Testis (tissue), 3 donors: ENCODE results near the gene ASB13. TPM values are rescaled to one million over a fixed set of nuclear protein-coding genes. Genes with fewer than 3 reads are reported as not detected.

Experiments used
- DNase-seq: peaks from one replicate; pipeline ENCODE4 v3.0.0-alpha.2; 2019
- H3K27ac ChIP-seq, 2 donors: fragments of 200-600 bp; sonication (generic); one replicate each; pipeline ENCODE4 v1.5.1; 2019
- H3K27me3 ChIP-seq: fragments of 200-600 bp; sonication (generic); one replicate; pipeline ENCODE4 v1.5.1; 2019
- H3K36me3 ChIP-seq: fragments of 200-600 bp; sonication (generic); one replicate; pipeline ENCODE4 v1.5.1; 2017; ENCODE audit warnings: low read depth; ENCODE audit errors: missing control alignments
- H3K4me1 ChIP-seq: fragments of 200-600 bp; sonication (generic); one replicate; pipeline ENCODE4 v1.5.1; 2019
- H3K4me3 ChIP-seq, 2 donors: fragments of 200-600 bp; sonication (generic); one replicate each; pipeline ENCODE4 v1.5.1; 2017 to 2019
- H3K9me3 ChIP-seq: fragments of 200-600 bp; sonication (generic); one replicate; pipeline ENCODE4 v1.5.1; 2017
- CTCF ChIP-seq, 3 experiments: fragments of 450-650 bp in 2 of 3; fragments of 200-600 bp in 1 of 3; sonication (generic) in 1 of 3; IDR thresholded peaks; one replicate each; pipeline ENCODE4 v1.5.1; 2016 to 2019; ENCODE audit warnings: antibody characterized with exemption in 3 of 3, mild to moderate bottlenecking in 2 of 3, moderate library complexity in 1 of 3
- POLR2A ChIP-seq: fragments of 450-650 bp; IDR thresholded peaks from one replicate; pipeline ENCODE4 v1.6.1; 2017; ENCODE audit warnings: antibody characterized with exemption, mild to moderate bottlenecking, moderate library complexity
- WGBS, 2 donors: methylation state at CpG; one replicate each; pipeline ENCODE4 v1.1.5; 2018; 5-methylcytosine and 5-hydroxymethylcytosine counted together
- intact Hi-C: fragments of 100-400 bp; cut with DNase I; formaldehyde crosslinking; loops from one replicate; pipeline ENCODE4 v1.15.1; 2023; ENCODE audit warnings: low total_unique reads
- polyA plus RNA-seq: library from polyadenylated mRNA; stranded (reverse); fragments of 350-450 nt; fragmentation: Illumina TruSeq; extraction: RNeasy Lipid Tissue Mini Kit (QIAGEN cat#74804); gene quantifications from one replicate; pipeline ENCODE4 v1.2.3, GENCODE V29; 2014; ENCODE audit warnings: low read depth, low replicate concordance; ENCODE audit not compliant: insufficient read depth
- total RNA-seq, 2 donors: library from RNA; depleted of rRNA; stranded (reverse); fragments of >200 nt; gene quantifications; one replicate each; pipeline ENCODE4 v1.2.3, GENCODE V29; 2016

Gene ASB13
- total and polyA plus RNA-seq, 3 donors from 2014 or later: 9.4 to 14.1 (median 12.3) TPM

GRCh38 chr10:5614155-5614721, 52.2 kb downstream of the ASB13 start:
- Histone ChIP-seq H3K27me3 (no peaks in the 10 kb centered on the region), H3K27ac (no peak overlapping the region), H3K4me1 (peaks cover 25% of the 10 kb centered on the region), H3K9me3 (no peaks in the 10 kb centered on the region), H3K36me3 (no peaks in the 10 kb centered on the region), H3K4me3 (no peak overlapping the region)
- 63 to 67% methylated on average over 4 of the region's 4 CpGs for WGBS, 2 donors
- intact Hi-C loops: no loop called here
- TF ChIP-seq CTCF (IDR thresholded peaks at IDR 0.05) (no peak), POLR2A (no peak)
- DNase-seq: no peak

DNA sequence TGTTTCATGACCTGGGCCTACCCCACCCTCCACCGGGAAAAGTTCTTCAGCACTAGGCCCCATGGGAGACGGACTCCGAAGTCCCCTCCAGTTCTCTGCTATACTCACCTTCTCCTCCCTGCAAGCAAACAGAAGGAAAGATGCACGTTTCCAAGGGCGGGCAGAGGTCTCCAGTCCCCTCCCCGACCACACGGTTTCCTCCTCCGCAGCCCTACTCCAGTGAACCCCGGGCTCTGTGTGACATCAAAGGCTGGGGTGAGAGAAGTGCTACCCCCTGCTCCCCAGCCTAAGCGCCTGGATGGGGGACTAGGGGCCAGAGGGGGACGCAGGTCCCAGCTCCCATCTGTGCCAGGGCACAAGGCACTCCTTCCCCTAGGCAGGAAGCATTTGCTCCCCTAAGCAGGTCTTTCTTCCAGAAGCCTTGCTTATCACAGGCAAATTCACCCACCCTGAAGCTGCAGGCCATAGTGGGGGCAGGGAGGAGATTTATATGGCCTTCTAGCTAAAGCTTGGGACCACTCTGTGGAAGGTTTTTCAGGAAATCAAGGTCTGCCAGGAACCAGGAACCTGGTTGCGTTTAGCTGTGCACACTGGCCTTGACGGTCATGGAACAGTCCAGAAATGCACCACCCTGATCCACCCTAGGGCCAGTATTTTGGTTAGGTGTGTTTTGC, 52.8 kb downstream of the ASB13 start:
- no peaks in the 10 kb centered on the region for H3K9me3 ChIP-seq
- no peak overlapping the region for H3K4me3 ChIP-seq
- peaks cover 19% of the 10 kb centered on the region for H3K4me1 ChIP-seq
- H3K36me3 ChIP-seq: no peaks in the 10 kb centered on the region
- no peak for TF ChIP-seq CTCF (IDR thresholded peaks at IDR 0.05)
- TF ChIP-seq POLR2A: no peak
- H3K27ac ChIP-seq: no peak overlapping the region
- no peak for DNase-seq
- intact Hi-C loops: no loop called here
- 69 to 76% methylated on average over 11 to 13 of the region's 13 CpGs for WGBS, 2 donors
- no peaks in the 10 kb centered on the region for H3K27me3 ChIP-seq

- peaks cover 4% of the 10 kb centered on the region for H3K4me1 ChIP-seq
- H3K27me3 ChIP-seq: no peaks in the 10 kb centered on the region
- intact Hi-C loops: no loop called here
- H3K9me3 ChIP-seq: no peaks in the 10 kb centered on the region
- no peaks in the 10 kb centered on the region for H3K36me3 ChIP-seq
- no peak overlapping the region for H3K27ac ChIP-seq
- TF ChIP-seq POLR2A: no peak
- TF ChIP-seq CTCF (IDR thresholded peaks at IDR 0.05): no peak
- WGBS, 2 donors: 90 to 93% methylated on average over 14 to 15 of the region's 15 CpGs
- DNase-seq: no peak
- no peak overlapping the region for H3K4me3 ChIP-seq
Measured at GRCh38 chr10:5611899-5612680, 54.3 kb downstream of the ASB13 start.

DNA sequence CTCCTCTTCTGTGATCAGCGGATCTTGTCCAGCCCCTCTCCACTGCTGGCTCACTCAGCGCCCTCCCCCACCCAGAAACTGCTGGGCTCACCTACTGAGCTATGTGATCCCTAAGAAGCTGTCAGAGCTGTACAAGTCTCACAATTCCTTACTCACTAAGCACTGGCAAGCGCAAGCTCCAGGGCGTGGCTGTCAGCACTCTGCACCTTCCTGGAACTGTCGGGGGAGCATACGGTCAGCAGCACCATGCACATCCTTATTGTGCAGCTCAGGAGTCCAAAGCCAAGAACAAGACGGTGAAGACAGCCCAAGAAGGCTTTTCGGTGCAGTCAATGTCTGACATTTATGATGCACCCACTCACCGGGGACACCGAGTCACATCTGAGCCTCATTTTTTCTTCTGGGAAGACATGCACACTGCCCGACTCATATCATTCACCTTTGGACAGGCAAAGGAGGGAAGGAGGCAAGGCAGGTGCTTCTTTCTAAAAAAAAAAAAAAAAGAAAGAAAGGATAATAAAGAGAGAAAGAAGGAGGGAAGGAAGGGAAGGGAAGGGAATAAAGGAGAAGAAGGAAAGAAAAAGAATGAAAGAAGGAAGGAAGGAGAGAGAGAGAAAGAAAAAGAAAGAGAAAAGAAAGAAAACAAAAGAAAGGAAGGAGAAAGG, 56.3 kb downstream of the ASB13 start:
- WGBS, 2 donors: 69 to 81% methylated on average over 5 to 11 of the region's 11 CpGs
- intact Hi-C loops: no loop called here
- no peak overlapping the region for H3K27ac ChIP-seq

More for the DNA sequence above, 56.3 kb downstream of the ASB13 start:
- DNase-seq: no peak
- no peak for TF ChIP-seq CTCF (IDR thresholded peaks at IDR 0.05)
- TF ChIP-seq POLR2A: no peak
- Histone ChIP-seq H3K4me3 (no peak overlapping the region), H3K4me1 (peaks cover 4% of the 10 kb centered on the region), H3K36me3 (no peaks in the 10 kb centered on the region), H3K27me3 (no peaks in the 10 kb centered on the region), H3K9me3 (no peaks in the 10 kb centered on the region)
